Uterus (tissue), 2 donors: ENCODE measurements around the gene USP38.
"Not testable (repeated sequence)": the region's sequence is repeated elsewhere in the genome, so short reads cannot be mapped to it uniquely, and the experiment has no call there.

Source experiments
- CTCF ChIP-seq, 4 experiments: fragments of 200-600 bp in 2 of 4; fragments of 450-650 bp in 2 of 4; sonication (generic) in 2 of 4; IDR thresholded peaks; one replicate each; pipeline ENCODE4 v1.5.1; 2016 to 2019; ENCODE audit warnings: antibody characterized with exemption in 4 of 4, mild to moderate bottlenecking in 2 of 4, moderate library complexity in 1 of 4
- POLR2A ChIP-seq, 2 donors: fragments of 450-650 bp; IDR thresholded peaks; one replicate each; pipeline ENCODE4 v1.6.1; 2016; ENCODE audit warnings: antibody characterized with exemption in 2 of 2, mild to moderate bottlenecking in 1 of 2, moderate library complexity in 1 of 2

GRCh38 chr4:143166722-143167121 is 18.0 kb upstream of the USP38 start:
- not testable (repeated sequence) for TF ChIP-seq POLR2A, CTCF (IDR thresholded peaks at IDR 0.05)
